Left ventricle myocardium inferior (tissue), 1 donor: Measurements from ENCODE around the gene COP1. TPM values are rescaled to one million over a fixed set of nuclear protein-coding genes. Genes with fewer than 3 reads are reported as not detected.

Experiments used
- DNase-seq: peaks from one replicate; pipeline ENCODE4 v3.0.0-alpha.2; 2020
- H3K27ac ChIP-seq: fragments of 200-600 bp; replicated peaks from 2 replicates; pipeline ENCODE4 v1.8.0; 2021
- H3K27me3 ChIP-seq: fragments of 200-600 bp; 2 replicates; pipeline ENCODE4 v1.8.0; 2021; ENCODE audit warnings: low read depth
- H3K36me3 ChIP-seq: fragments of 200-600 bp; 2 replicates; pipeline ENCODE4 v1.8.0; 2021
- H3K4me1 ChIP-seq: fragments of 200-600 bp; 2 replicates; pipeline ENCODE4 v1.8.0; 2021
- H3K4me3 ChIP-seq: fragments of 200-600 bp; 2 replicates; pipeline ENCODE4 v1.8.0; 2021; ENCODE audit warnings: mild to moderate bottlenecking, moderate library complexity
- H3K9me3 ChIP-seq: fragments of 200-600 bp; replicated peaks from 2 replicates; pipeline ENCODE4 v1.8.0; 2021
- CTCF ChIP-seq: fragments of 200-600 bp; IDR thresholded peaks from 2 replicates; pipeline ENCODE4 v1.8.0; 2021; ENCODE audit warnings: antibody characterized with exemption, mild to moderate bottlenecking, borderline replicate concordance
- intact Hi-C: fragments of 100-400 bp; cut with micrococcal nuclease; formaldehyde crosslinking; loops from one replicate; pipeline ENCODE4 v1.11.0; 2022
- total RNA-seq: library from RNA; stranded (reverse); fragmentation: NEBNext Ultra II Directional; extraction: Animal tissue kit (Norgen Biotek cat#: 25700); gene quantifications from one replicate; pipeline ENCODE4 v1.2.1, GENCODE V29; 2021
- donor health status: DM: no; HTN: yes; CAD: no; lungs with severe emphysema.

COP1 gene
- total RNA-seq, 1 donor from 2014 or later: 22.6 TPM

DNA sequence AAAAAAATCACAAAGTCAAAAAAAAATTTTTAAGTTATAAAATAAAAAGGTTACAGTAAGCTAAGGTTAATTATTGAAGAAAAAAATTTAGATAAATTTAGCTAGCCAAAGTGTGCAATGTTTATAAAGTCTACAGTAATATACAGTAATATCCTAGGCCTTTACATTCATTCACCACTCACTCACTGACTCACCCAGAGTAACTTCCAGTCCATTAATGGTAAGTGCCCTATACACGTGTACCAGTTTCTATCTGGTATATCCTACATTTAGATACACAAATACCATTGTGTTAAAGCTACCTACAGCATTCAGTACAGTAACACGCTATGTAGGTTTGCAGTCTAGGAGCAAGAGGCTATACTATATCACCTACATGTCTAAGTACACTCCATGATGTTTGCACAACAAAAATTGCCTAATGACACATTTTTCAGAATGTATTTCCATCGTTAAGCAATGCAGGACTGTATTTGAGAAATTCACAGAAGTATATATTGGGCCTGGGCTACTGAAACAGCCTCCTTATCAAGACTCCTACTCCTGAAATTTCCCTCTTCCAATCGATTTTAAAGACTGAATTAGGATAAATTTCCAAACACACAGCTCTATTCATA is 155.1 kb downstream of the COP1 start:
- H3K27ac ChIP-seq: no peak overlapping the region
- intact Hi-C loops: no loop called here
- TF ChIP-seq CTCF: no peak
- H3K27me3 ChIP-seq: no peaks in the 10 kb centered on the region
- H3K36me3 ChIP-seq: no peaks in the 10 kb centered on the region
- no peaks in the 10 kb centered on the region for H3K9me3 ChIP-seq
- no peaks in the 10 kb centered on the region for H3K4me1 ChIP-seq
- DNase-seq: no peak
- no peak overlapping the region for H3K4me3 ChIP-seq

DNA sequence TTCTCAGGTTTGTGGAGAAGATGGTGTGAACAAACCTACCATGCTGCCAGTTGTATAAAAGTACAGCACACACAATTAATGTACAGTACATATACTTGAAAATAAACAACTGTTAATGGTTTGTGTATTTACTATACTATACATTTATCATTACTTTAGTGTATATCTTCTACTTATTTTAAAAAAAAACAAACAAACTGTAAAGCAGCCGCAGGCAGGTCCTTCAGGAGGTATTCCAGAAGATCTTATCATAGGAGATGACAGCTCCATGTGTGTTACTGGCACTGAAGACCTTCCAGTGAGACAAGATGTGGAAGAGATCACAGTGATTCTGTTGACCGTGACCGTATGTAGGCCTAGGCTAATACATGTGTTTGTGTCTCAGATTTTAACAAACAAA is 155.7 kb downstream of the COP1 start:
- Histone ChIP-seq H3K27me3 (no peaks in the 10 kb centered on the region), H3K4me3 (no peak overlapping the region), H3K27ac (no peak overlapping the region), H3K9me3 (no peaks in the 10 kb centered on the region), H3K4me1 (no peaks in the 10 kb centered on the region), H3K36me3 (no peaks in the 10 kb centered on the region)
- intact Hi-C loops: no loop called here
- no peak for DNase-seq
- no peak for TF ChIP-seq CTCF

GRCh38 chr1:176049582-176049981 is 157.5 kb downstream of the COP1 start:
- Histone ChIP-seq H3K4me1 (no peaks in the 10 kb centered on the region), H3K4me3 (no peak overlapping the region), H3K27ac (no peak overlapping the region), H3K27me3 (no peaks in the 10 kb centered on the region), H3K9me3 (no peaks in the 10 kb centered on the region), H3K36me3 (no peaks in the 10 kb centered on the region)
- intact Hi-C loops: no loop called here
- DNase-seq: no peak
- no peak for TF ChIP-seq CTCF

DNA sequence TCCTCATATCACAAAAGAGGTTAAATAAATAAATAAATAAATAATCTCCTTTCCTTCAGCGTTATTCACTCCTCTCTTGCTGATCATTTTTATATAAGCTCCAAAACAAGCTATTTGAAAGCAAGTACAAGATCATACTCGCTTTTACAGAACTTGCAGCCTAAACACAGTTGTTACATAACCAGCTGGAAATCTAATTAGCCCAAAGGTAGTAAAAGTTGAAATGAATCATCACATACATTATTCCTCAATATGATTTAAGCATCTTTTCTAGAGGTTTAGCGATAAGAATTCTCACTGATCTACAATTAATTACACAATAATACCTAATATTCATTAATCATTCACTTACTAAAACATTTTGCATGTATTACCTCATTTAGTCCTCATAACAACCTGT is 160.2 kb downstream of the COP1 start:
- no peaks in the 10 kb centered on the region for H3K4me1 ChIP-seq
- no peaks in the 10 kb centered on the region for H3K9me3 ChIP-seq
- no peak overlapping the region for H3K4me3 ChIP-seq
- no peaks in the 10 kb centered on the region for H3K27me3 ChIP-seq
- peaks cover 17% of the 10 kb centered on the region for H3K36me3 ChIP-seq
- intact Hi-C loops: no loop called here
- DNase-seq: no peak
- H3K27ac ChIP-seq: no peak overlapping the region
- TF ChIP-seq CTCF: no peak

- H3K4me3 ChIP-seq: no peak overlapping the region
- H3K27ac ChIP-seq: no peak overlapping the region
- no peak for DNase-seq
- H3K27me3 ChIP-seq: no peaks in the 10 kb centered on the region
- intact Hi-C loops: no loop called here
- no peak for TF ChIP-seq CTCF
- H3K9me3 ChIP-seq: peaks cover under 1% of the 10 kb centered on the region
- H3K36me3 ChIP-seq: peaks cover 40% of the 10 kb centered on the region
- H3K4me1 ChIP-seq: no peaks in the 10 kb centered on the region
These were observed 163.5 kb downstream of the COP1 start for GRCh38 chr1:176043537-176043936.
